Ishikawa (cell line): ENCODE data around the gene FAM24B.

Experiments
- CEBPB ChIP-seq: IDR thresholded peaks from 2 replicates; pipeline ENCODE4 v1.6.1; 2012
- CREB1 ChIP-seq: IDR thresholded peaks from 2 replicates; pipeline ENCODE4 v1.6.1; 2012; ENCODE audit warnings: low read depth
- EGR1 ChIP-seq: IDR thresholded peaks from 2 replicates; pipeline ENCODE4 v1.6.1; 2012
- EP300 ChIP-seq: IDR thresholded peaks from 2 replicates; pipeline ENCODE4 v1.6.1; 2012; ENCODE audit warnings: borderline replicate concordance
- FOXM1 ChIP-seq: IDR thresholded peaks from 2 replicates; pipeline ENCODE4 v1.6.1; 2012; ENCODE audit warnings: low read depth, borderline replicate concordance
- NFIC ChIP-seq: IDR thresholded peaks from 2 replicates; pipeline ENCODE4 v1.6.1; 2012
- RAD21 ChIP-seq: IDR thresholded peaks from 2 replicates; pipeline ENCODE4 v1.6.1; 2012; ENCODE audit warnings: low read depth
- TAF1 ChIP-seq: IDR thresholded peaks from 2 replicates; pipeline ENCODE4 v1.6.1; 2012; ENCODE audit warnings: low read depth, mild to moderate bottlenecking
- TCF12 ChIP-seq: IDR thresholded peaks from 2 replicates; pipeline ENCODE4 v1.6.1; 2012; ENCODE audit warnings: low read depth
- TEAD4 ChIP-seq: IDR thresholded peaks from 2 replicates; pipeline ENCODE4 v1.6.1; 2012
- YY1 ChIP-seq: IDR thresholded peaks from 2 replicates; pipeline ENCODE4 v1.6.1; 2012; ENCODE audit warnings: low read depth
- ZBTB7A ChIP-seq: IDR thresholded peaks from 2 replicates; pipeline ENCODE4 v1.6.1; 2012; ENCODE audit warnings: low read depth
- TF ChIP-seq, protein P1 (sequence below): IDR thresholded peaks from 2 replicates; pipeline ENCODE4 v1.6.1; 2012; ENCODE audit warnings: low read depth, mild to moderate bottlenecking
- TF ChIP-seq, protein P2 (sequence below): IDR thresholded peaks from 2 replicates; pipeline ENCODE4 v1.6.1; 2012
- TF ChIP-seq, protein P3 (sequence below): IDR thresholded peaks from 2 replicates; pipeline ENCODE4 v1.6.1; 2012

FAM24B gene, protein sequence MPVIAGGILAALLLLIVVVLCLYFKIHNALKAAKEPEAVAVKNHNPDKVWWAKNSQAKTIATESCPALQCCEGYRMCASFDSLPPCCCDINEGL

DNA sequence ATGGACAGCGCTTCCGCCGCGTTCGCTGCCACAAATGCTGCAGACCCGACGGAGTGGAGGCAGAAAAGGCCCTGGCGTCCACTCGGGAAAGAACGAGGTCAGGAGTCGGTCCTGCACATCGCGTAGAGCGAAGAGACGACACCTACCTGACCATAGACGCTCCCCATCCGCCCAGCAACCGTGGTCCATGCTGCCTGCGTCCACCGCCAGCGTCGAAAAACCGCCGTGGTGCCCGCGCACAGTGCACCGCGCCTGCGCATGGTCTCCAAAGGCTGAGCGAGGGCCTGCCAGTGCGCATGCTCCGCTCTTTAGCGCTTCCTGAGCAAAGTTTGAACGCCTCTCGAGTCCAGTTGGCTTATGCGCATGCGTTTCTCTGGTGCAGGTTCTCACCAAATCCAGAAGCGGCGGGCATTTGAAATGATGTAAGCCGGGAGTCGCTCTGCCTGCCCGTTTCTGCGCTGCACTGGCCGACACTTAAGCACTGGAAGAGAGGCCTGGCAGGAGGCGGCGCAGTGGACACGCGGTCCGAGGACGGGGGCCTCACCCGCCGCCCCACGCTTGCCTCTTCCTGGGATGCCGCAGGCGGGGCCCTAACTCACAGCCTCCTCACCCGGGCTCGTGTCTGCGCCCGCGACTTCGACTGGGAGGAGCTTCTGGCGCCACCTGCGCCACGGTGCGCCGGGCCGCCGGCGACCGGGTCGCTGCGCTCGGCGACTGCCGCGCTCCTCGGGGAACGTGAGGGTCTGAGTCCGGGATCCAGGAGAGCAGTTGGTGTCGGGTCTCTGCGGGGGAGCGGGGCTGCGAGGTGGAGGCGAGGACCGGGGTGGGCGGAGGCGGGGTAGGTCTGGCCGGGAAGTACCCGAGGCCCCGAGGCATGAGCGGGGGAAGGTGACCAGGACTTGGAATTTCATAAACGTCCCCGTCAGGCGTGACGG, at the start of gene FAM24B:
Gene FAM24B, minus strand, starts transcription at position 243 of the 935 bp plus-strand sequence. CDS start 29,066 bp downstream, outside the sequence.
- TF ChIP-seq EGR1 (no peak), EP300 (no peak), CEBPB (no peak), NFIC (no peak), YY1 (no peak), FOXM1 (no peak; the same call in 1 of the 2 replicates), TCF12 (peak; percentile 41; the same call in 1 of the 2 replicates), TAF1 (peak; percentile 38; the same call in 1 of the 2 replicates), ZBTB7A (no peak), RAD21 (no peak), TEAD4 (no peak), CREB1 (no peak)
- TF ChIP-seq, protein P1, sequence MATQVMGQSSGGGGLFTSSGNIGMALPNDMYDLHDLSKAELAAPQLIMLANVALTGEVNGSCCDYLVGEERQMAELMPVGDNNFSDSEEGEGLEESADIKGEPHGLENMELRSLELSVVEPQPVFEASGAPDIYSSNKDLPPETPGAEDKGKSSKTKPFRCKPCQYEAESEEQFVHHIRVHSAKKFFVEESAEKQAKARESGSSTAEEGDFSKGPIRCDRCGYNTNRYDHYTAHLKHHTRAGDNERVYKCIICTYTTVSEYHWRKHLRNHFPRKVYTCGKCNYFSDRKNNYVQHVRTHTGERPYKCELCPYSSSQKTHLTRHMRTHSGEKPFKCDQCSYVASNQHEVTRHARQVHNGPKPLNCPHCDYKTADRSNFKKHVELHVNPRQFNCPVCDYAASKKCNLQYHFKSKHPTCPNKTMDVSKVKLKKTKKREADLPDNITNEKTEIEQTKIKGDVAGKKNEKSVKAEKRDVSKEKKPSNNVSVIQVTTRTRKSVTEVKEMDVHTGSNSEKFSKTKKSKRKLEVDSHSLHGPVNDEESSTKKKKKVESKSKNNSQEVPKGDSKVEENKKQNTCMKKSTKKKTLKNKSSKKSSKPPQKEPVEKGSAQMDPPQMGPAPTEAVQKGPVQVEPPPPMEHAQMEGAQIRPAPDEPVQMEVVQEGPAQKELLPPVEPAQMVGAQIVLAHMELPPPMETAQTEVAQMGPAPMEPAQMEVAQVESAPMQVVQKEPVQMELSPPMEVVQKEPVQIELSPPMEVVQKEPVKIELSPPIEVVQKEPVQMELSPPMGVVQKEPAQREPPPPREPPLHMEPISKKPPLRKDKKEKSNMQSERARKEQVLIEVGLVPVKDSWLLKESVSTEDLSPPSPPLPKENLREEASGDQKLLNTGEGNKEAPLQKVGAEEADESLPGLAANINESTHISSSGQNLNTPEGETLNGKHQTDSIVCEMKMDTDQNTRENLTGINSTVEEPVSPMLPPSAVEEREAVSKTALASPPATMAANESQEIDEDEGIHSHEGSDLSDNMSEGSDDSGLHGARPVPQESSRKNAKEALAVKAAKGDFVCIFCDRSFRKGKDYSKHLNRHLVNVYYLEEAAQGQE, result no peak
- TF ChIP-seq, protein P2, sequence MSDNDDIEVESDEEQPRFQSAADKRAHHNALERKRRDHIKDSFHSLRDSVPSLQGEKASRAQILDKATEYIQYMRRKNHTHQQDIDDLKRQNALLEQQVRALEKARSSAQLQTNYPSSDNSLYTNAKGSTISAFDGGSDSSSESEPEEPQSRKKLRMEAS, result peak; percentile 98
- TF ChIP-seq, protein P3, sequence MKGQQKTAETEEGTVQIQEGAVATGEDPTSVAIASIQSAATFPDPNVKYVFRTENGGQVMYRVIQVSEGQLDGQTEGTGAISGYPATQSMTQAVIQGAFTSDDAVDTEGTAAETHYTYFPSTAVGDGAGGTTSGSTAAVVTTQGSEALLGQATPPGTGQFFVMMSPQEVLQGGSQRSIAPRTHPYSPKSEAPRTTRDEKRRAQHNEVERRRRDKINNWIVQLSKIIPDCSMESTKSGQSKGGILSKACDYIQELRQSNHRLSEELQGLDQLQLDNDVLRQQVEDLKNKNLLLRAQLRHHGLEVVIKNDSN, result no peak

DNA sequence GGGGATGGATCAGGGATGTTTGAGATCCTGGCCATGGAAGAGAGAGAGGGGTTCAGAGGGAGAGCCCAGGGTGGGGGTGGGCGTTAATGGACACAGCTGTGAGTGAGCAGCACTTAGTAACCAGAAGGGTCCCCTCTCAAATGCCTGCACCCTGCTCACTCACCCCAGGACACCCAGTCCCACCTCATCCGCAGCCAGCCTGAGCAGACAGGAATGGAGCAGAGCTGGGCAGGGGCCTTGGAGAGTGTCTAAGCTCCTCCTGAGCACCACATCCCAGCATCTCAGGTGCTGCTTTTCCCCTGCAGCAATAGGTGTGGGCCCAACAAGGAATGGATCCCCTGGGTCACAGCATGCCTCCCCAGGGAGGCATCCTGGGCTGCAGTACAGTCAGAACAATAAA, 36.3 kb upstream of the FAM24B start:
- TF ChIP-seq NFIC (no peak), EP300 (no peak), RAD21 (no peak), TEAD4 (no peak), CEBPB (no peak), EGR1 (no peak), YY1 (no peak), TCF12 (no peak), CREB1 (no peak), ZBTB7A (no peak)
- TF ChIP-seq, protein P2, result no peak

DNA sequence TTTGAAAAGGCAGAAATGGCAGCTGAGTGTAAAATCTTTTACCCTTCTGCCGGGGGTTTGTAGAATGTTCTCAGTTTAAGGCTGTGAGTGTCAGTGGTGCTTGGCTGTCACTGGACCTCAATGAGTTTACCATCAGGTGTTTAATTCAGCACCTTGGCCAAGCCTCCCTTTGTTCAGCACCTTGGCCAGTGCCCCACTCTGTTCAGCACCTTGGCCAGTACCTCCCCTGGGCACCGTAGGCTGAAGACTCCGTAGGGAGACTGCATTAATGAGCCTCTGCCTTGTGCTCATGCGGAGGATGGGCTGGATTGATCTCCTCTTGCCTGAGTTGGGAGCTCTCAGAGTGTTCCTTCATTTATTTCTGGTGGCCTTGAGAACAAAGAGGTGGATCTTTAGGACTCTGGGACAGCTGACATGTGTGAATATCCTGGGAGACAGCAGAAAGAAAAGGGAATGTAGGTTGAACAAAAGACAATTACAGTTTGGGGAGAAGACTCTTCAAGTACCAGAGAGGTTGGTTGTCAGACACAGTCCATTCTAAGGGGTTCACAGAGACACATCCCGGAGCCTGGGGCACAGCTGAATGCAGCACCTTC, 32.6 kb upstream of the FAM24B start:
- TF ChIP-seq, protein P2, result peak; percentile 80
- TF ChIP-seq TEAD4, result peak; percentile 24; the same call in 1 of the 2 replicates
- TF ChIP-seq RAD21, result peak; percentile 36; the same call in 1 of the 2 replicates
- TF ChIP-seq NFIC, result 0 out of 2 replicates have a peak, but pooled peaks have one; percentile 13
- TF ChIP-seq, protein P1, result peak; percentile 100
- TF ChIP-seq EP300, result peak; percentile 42; the same call in 1 of the 2 replicates
- TF ChIP-seq CREB1, result no peak
- no peak for TF ChIP-seq TAF1

DNA sequence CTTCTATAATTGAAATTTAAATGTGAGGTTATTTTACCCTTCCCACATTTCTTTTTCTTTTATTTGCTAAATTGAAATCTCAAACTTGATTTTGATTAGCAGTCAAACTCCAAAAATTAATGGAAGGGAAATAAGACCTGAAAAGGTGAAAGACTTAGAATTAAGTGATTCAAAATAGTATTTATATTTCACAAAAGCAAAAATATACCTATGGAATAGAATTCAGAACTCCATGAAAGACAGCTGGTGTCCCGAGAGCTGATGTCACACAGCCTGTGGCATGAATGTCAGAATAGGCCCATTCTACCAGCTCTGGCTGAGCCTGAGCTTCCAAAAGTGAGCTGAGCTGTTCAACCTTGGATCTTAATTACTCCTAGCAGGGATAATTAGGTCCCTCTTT, 30.9 kb upstream of the FAM24B start, which contains the start of gene FAM24A:
Gene FAM24A, plus strand, starts transcription at position 301 of the 400 bp plus-strand sequence. CDS start 1,025 bp downstream, outside the sequence.
- TF ChIP-seq, protein P2, result no peak
- TF ChIP-seq, protein P3, result no peak
- TF ChIP-seq TCF12 (no peak), EP300 (no peak), NFIC (no peak), RAD21 (no peak)
